GM12878 (cell line): ENCODE results near the gene UBXN10. TPM values are rescaled to one million over a fixed set of nuclear protein-coding genes. Genes with fewer than 3 reads are reported as not detected.

Source experiments
- ATAC-seq: fragments of 200-7000 bp; cut with Tn5 transposase; 3 replicates; pipeline ENCODE4 v1.9.1; 2020; ENCODE audit warnings: mild to moderate bottlenecking, moderate library complexity
- BruUV-seq: library from RNA; stranded (reverse); fragments of 400-500 nt; replicated peaks from 2 replicates; lab custom pipeline; 2021; lab: Mats Ljungman, UMichigan
- CTCF ChIA-PET: fragments of 300-600 bp; sonication (Branson Sonifier 250); formaldehyde crosslinking; extraction: SDS; loops from one replicate; lab custom pipeline; 2021; ENCODE audit warnings: inconsistent platforms; lab: Yijun Ruan, JAX
- POLR2A ChIA-PET: fragments of 350-600 bp; formaldehyde crosslinking; extraction: SDS; loops from one replicate; lab custom pipeline; 2021; ENCODE audit warnings: inconsistent platforms; lab: Charles Lee
- RAD21 ChIA-PET: fragments of 300-600 bp; sonication (Branson Sonifier 250); formaldehyde crosslinking; loops from one replicate; lab custom pipeline; 2023; ENCODE audit warnings: antibody characterized with exemption; ENCODE audit not compliant: unreplicated experiment; lab: Charles Lee
- SMC1A ChIA-PET: fragments of 300-600 bp; sonication (Branson Sonifier 250); formaldehyde crosslinking; loops from one replicate; lab custom pipeline; 2023; ENCODE audit not compliant: unreplicated experiment, uncharacterized antibody; lab: Charles Lee
- DNase-seq: peaks from one replicate; pipeline ENCODE4 v3.0.0-alpha.2; 2011; ENCODE audit warnings: low read depth, low spot score
- FAIRE-seq: peaks from 3 replicates; lab custom pipeline; 2011; peaks lifted over from hg19 to GRCh38; lab: Jason Lieb, UNC
- H2AFZ ChIP-seq: 2 replicates; pipeline ENCODE4 v1.6.0; 2011; ENCODE audit warnings: low read depth, low read length, control low read depth; ENCODE audit not compliant: control insufficient read depth
- H3K27ac ChIP-seq: 2 replicates; pipeline ENCODE4 v1.5.1; 2011; ENCODE audit warnings: control low read depth; ENCODE audit not compliant: control insufficient read depth, insufficient read depth
- H3K27me3 ChIP-seq, 2 experiments: replicated peaks in 1 of 2; 2 replicates each; pipeline versions ENCODE4 v1.6.0 to v1.6.1; 2011; ENCODE audit warnings: low read length in 1 of 2; ENCODE audit not compliant: control insufficient read depth in 2 of 2, insufficient read depth in 2 of 2
- H3K36me3 ChIP-seq, 2 experiments: 2 replicates each; pipeline ENCODE4 v1.5.1; 2011; ENCODE audit warnings: low read length in 1 of 2; ENCODE audit not compliant: control insufficient read depth in 2 of 2, insufficient read depth in 2 of 2
- H3K4me1 ChIP-seq: 2 replicates; pipeline ENCODE4 v1.6.1; 2011; ENCODE audit warnings: mild to moderate bottlenecking, low read length, moderate library complexity, mixed read lengths; ENCODE audit not compliant: control insufficient read depth, insufficient read depth
- H3K4me2 ChIP-seq: 2 replicates; pipeline ENCODE4 v1.6.0; 2011; ENCODE audit warnings: control low read depth; ENCODE audit not compliant: control insufficient read depth, insufficient read depth
- H3K4me3 ChIP-seq: fragments of 200-600 bp; sonication (generic); 2 replicates; pipeline ENCODE4 v1.5.1; 2016
- H3K79me2 ChIP-seq: 2 replicates; pipeline ENCODE4 v1.6.0; 2011; ENCODE audit warnings: low read length; ENCODE audit not compliant: control insufficient read depth, insufficient read depth
- H3K9ac ChIP-seq: 2 replicates; pipeline ENCODE4 v1.8.0; 2011; ENCODE audit warnings: low read length, control low read depth, mixed read lengths; ENCODE audit not compliant: control insufficient read depth, insufficient read depth
- H3K9me3 ChIP-seq: replicated peaks from 3 replicates; pipeline ENCODE4 v1.5.1; 2011; ENCODE audit warnings: mild to moderate bottlenecking, low read length; ENCODE audit not compliant: control insufficient read depth, insufficient read depth
- H4K20me1 ChIP-seq: 2 replicates; pipeline ENCODE4 v1.6.0; 2011; ENCODE audit not compliant: control insufficient read depth, insufficient read depth
- E2F4 ChIP-seq: IDR thresholded peaks from 2 replicates; pipeline ENCODE4 v1.6.1; 2012; ENCODE audit warnings: low read depth, low read length, improper control_type of control experiment
- EGR1 ChIP-seq, 2 experiments: IDR thresholded peaks; 1 replicate in 1 of 2; 2 replicates in 1 of 2; pipeline ENCODE4 v1.6.1; 2011 to 2012; ENCODE audit warnings: low read depth in 2 of 2, low read length in 2 of 2, borderline replicate concordance in 1 of 2, mild to moderate bottlenecking in 1 of 2, moderate library complexity in 1 of 2
- ETV6 ChIP-seq, 2 experiments: fragments of 450-650 bp in 1 of 2; IDR thresholded peaks in 1 of 2; conservative IDR thresholded peaks in 1 of 2; 2 replicates each; pipeline ENCODE4 v1.6.1; 2014; ENCODE audit warnings: antibody characterized with exemption in 1 of 2, borderline replicate concordance in 1 of 2, low read depth in 1 of 2, mild to moderate bottlenecking in 1 of 2, moderate library complexity in 1 of 2
- FOXK2 ChIP-seq: fragments of 450-650 bp; IDR thresholded peaks from 2 replicates; pipeline ENCODE4 v1.6.1; 2017; ENCODE audit warnings: mild to moderate bottlenecking, moderate library complexity
- HCFC1 ChIP-seq: fragments of 150-350 bp; IDR thresholded peaks from 2 replicates; pipeline ENCODE4 v1.6.1; 2014; ENCODE audit warnings: low read length
- MXI1 ChIP-seq: fragments of 150-350 bp; IDR thresholded peaks from 2 replicates; pipeline ENCODE4 v1.6.1; 2011; ENCODE audit warnings: low read depth, mild to moderate bottlenecking, inconsistent platforms, low read length, improper control_type of control experiment
- NFYB ChIP-seq: IDR thresholded peaks from 2 replicates; pipeline ENCODE4 v1.6.1; 2011; ENCODE audit warnings: low read depth, mild to moderate bottlenecking, low read length, improper control_type of control experiment, moderate library complexity; ENCODE audit not compliant: insufficient read depth
- NR2C2 ChIP-seq: IDR thresholded peaks from 2 replicates; pipeline ENCODE4 v1.6.1; 2011; ENCODE audit warnings: borderline replicate concordance, low read depth; ENCODE audit not compliant: control insufficient read depth, insufficient read length
- RB1 ChIP-seq: fragments of 450-650 bp; formaldehyde crosslinking; IDR thresholded peaks from 2 replicates; pipeline ENCODE4 v1.6.1; 2017; ENCODE audit warnings: mild to moderate bottlenecking, borderline replicate concordance
- SIN3A ChIP-seq: IDR thresholded peaks from 2 replicates; pipeline ENCODE4 v1.6.1; 2012; ENCODE audit warnings: low read depth, low read length, improper control_type of control experiment
- STAT1 ChIP-seq: fragments of 450-650 bp; conservative IDR thresholded peaks from 2 replicates; pipeline ENCODE4 v1.6.1; 2014; ENCODE audit warnings: antibody characterized with exemption, mild to moderate bottlenecking
- ZNF24 ChIP-seq: fragments of 450-650 bp; IDR thresholded peaks from 2 replicates; pipeline ENCODE4 v1.6.1; 2017; ENCODE audit warnings: antibody characterized with exemption, mild to moderate bottlenecking
- ZNF622 ChIP-seq: fragments of 450-650 bp; IDR thresholded peaks from 2 replicates; pipeline ENCODE4 v1.6.1; 2017; ENCODE audit warnings: mild to moderate bottlenecking, inconsistent platforms
- ZSCAN29 ChIP-seq: fragments of 450-650 bp; IDR thresholded peaks from 2 replicates; pipeline ENCODE4 v1.6.1; 2017; ENCODE audit warnings: mild to moderate bottlenecking, moderate library complexity
- WGBS: methylation state at CpG from one replicate; pipeline ENCODE4 v1.1.6; 2016; ENCODE audit warnings: low lambda C conversion rate; ENCODE audit not compliant: insufficient replicate concordance, insufficient coverage; ENCODE audit errors: missing lambda C conversion rate; 5-methylcytosine and 5-hydroxymethylcytosine counted together
- in situ Hi-C: fragments of 300-500 bp; cut with MboI; formaldehyde crosslinking; loops from 9 replicates; pipeline ENCODE4 v1.14.3; 2018; ENCODE audit warnings: mixed read lengths
- intact Hi-C: fragments of 100-400 bp; cut with micrococcal nuclease; formaldehyde crosslinking; loops from one replicate; pipeline ENCODE4 v1.14.2; 2022; ENCODE audit not compliant: unreplicated experiment
- polyA plus RNA-seq, 11 experiments: library from polyadenylated mRNA; depleted of rRNA in 4 of 11; unstranded in 6 of 11; stranded (reverse) in 5 of 11; fragments of >200 nt; fragmentation: Nextera tagmentation in 4 of 11; fragmentation: Illumina TruSeq in 1 of 11; extraction: Ambion mirVana in 4 of 11; extraction: Trizol in 1 of 11; gene quantifications; 1 replicate in 1 of 11; 2 replicates in 10 of 11; pipeline versions ENCODE4 v1.2.1 to v1.2.3, GENCODE V29; 2011 to 2016; ENCODE audit warnings: inconsistent platforms in 2 of 11, missing spikeins in 2 of 11, low read depth in 1 of 11
- total RNA-seq, 4 experiments: library from RNA; depleted of rRNA in 3 of 4; stranded (reverse); fragments of >200 nt in 3 of 4; fragmentation: Illumina TruSeq in 1 of 4; extraction: Trizol in 1 of 4; gene quantifications; 2 replicates each; pipeline versions ENCODE4 v1.2.1 to v1.2.3, GENCODE V29; 2013 to 2021
- TF ChIP-seq, protein P1 (sequence below): IDR thresholded peaks from 2 replicates; pipeline ENCODE4 v1.6.1; 2011; ENCODE audit warnings: mild to moderate bottlenecking, low read depth, low read length, moderate library complexity; ENCODE audit not compliant: insufficient replicate concordance

The UBXN10 gene
- total and polyA plus RNA-seq, 10 of the 15 experiments (the other 5 are each of a cell fraction or from before 2014, with no cell fraction given): 0.03 to 0.15 (median 0.06) TPM; not detected in 7

GRCh38 chr1:20211511-20211931 lies 25.6 kb downstream of the UBXN10 start:
- no peaks in the 10 kb centered on the region for H3K36me3 ChIP-seq
- no peak overlapping the region for H3K4me2 ChIP-seq
- SMC1A ChIA-PET: no interaction called here
- H3K4me3 ChIP-seq: no peak overlapping the region
- FAIRE-seq: no peak
- H3K4me1 ChIP-seq: no peaks in the 10 kb centered on the region; the same call in 1 of the 2 replicates
- DNase-seq: no peak
- peaks cover 3 to 10% of the 10 kb centered on the region in 2 experiments; a peak in 2 of 4 replicates for H3K27me3 ChIP-seq
- H3K27ac ChIP-seq: no peak overlapping the region
- in situ Hi-C loops (loop anchor here (5.0 kb wide), 1 partner anchor 281 kb away; no protein-coding TSS in a partner anchor), intact Hi-C loops (loop anchor here (5.0 to 10.0 kb wide), 3 partner anchors 143 to 423 kb away; partner anchors contain the start of gene PINK1)
- H3K9ac ChIP-seq: no peak overlapping the region
- H3K79me2 ChIP-seq: no peaks in the 10 kb centered on the region
- H4K20me1 ChIP-seq: no peaks in the 10 kb centered on the region
- peaks cover 2% of the 10 kb centered on the region; the same call in 1 of the 3 replicates for H3K9me3 ChIP-seq
- RAD21 ChIA-PET: no interaction called here
- POLR2A ChIA-PET: no interaction called here
- no peak overlapping the region for H2AFZ ChIP-seq
- TF ChIP-seq NR2C2 (no peak), FOXK2 (no peak), ZNF622 (no peak), MXI1 (no peak), NFYB (no peak), ETV6 (conservative IDR thresholded peaks at IDR 0.05 in 1 of 2, IDR thresholded peaks at IDR 0.05 in 1 of 2; ENCODE audit: borderline replicate concordance in 1 of 2, low read depth in 1 of 2) (no peak), EGR1 (IDR thresholded peaks at IDR 0.05; ENCODE audit: borderline replicate concordance in 1 of 2, low read depth in 2 of 2, low read length in 2 of 2) (no peak), STAT1 (no peak), RB1 (no peak), E2F4 (no peak), ZSCAN29 (no peak), SIN3A (no peak), ZNF24 (no peak), HCFC1 (no peak)
- TF ChIP-seq, protein P1, sequence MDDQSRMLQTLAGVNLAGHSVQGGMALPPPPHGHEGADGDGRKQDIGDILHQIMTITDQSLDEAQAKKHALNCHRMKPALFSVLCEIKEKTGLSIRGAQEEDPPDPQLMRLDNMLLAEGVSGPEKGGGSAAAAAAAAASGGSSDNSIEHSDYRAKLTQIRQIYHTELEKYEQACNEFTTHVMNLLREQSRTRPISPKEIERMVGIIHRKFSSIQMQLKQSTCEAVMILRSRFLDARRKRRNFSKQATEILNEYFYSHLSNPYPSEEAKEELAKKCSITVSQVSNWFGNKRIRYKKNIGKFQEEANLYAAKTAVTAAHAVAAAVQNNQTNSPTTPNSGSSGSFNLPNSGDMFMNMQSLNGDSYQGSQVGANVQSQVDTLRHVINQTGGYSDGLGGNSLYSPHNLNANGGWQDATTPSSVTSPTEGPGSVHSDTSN: no peak
- 21% methylated on average over 4 of the region's 4 CpGs for WGBS
- CTCF ChIA-PET: interaction anchor here (1.8 to 2.6 kb wide), 3 partner anchors 16 to 283 kb away, joined by 4 to 39 read pairs (median 12); no protein-coding TSS in a partner anchor
- ATAC-seq: no peak
- no TSS peak for BruUV-seq
